Gastrocnemius medialis (tissue), 4 donors: Measurements from ENCODE around the gene PLEKHA5.

Source experiments
- POLR2A ChIP-seq, 2 donors: fragments of 450-650 bp; IDR thresholded peaks; one replicate each; pipeline ENCODE4 v1.6.1; 2017; ENCODE audit warnings: antibody characterized with exemption in 2 of 2, mild to moderate bottlenecking in 2 of 2, moderate library complexity in 2 of 2
- TF ChIP-seq, protein P1 (sequence below), 5 experiments: fragments of 450-650 bp in 3 of 5; fragments of 200-600 bp in 2 of 5; sonication (generic) in 2 of 5; IDR thresholded peaks in 4 of 5; conservative IDR thresholded peaks in 1 of 5; 1 replicate in 4 of 5; 2 replicates in 1 of 5; pipeline ENCODE4 v1.5.1; 2016 to 2019; ENCODE audit warnings: antibody characterized with exemption in 5 of 5, mild to moderate bottlenecking in 3 of 5, moderate library complexity in 3 of 5

GRCh38 chr12:19168644-19169043 is 39.1 kb downstream of the PLEKHA5 start:
- TF ChIP-seq, protein P1, sequence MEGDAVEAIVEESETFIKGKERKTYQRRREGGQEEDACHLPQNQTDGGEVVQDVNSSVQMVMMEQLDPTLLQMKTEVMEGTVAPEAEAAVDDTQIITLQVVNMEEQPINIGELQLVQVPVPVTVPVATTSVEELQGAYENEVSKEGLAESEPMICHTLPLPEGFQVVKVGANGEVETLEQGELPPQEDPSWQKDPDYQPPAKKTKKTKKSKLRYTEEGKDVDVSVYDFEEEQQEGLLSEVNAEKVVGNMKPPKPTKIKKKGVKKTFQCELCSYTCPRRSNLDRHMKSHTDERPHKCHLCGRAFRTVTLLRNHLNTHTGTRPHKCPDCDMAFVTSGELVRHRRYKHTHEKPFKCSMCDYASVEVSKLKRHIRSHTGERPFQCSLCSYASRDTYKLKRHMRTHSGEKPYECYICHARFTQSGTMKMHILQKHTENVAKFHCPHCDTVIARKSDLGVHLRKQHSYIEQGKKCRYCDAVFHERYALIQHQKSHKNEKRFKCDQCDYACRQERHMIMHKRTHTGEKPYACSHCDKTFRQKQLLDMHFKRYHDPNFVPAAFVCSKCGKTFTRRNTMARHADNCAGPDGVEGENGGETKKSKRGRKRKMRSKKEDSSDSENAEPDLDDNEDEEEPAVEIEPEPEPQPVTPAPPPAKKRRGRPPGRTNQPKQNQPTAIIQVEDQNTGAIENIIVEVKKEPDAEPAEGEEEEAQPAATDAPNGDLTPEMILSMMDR (IDR thresholded peaks at IDR 0.05 in 4 of 5, conservative IDR thresholded peaks at IDR 0.05 in 1 of 5), result no peak
- TF ChIP-seq POLR2A (IDR thresholded peaks at IDR 0.05), result no peak
